Mammary epithelial cell (primary cell): ENCODE measurements around the gene TNNI2.

Experiments
- EZH2 ChIP-seq: IDR thresholded peaks from 2 replicates; pipeline ENCODE4 v1.6.1; 2012; ENCODE audit warnings: low read length, inconsistent platforms, borderline replicate concordance
- TF ChIP-seq, protein P1 (sequence below), 2 donors: IDR thresholded peaks in 1 of 2; conservative IDR thresholded peaks in 1 of 2; 2 replicates each; pipeline ENCODE4 v1.5.1; 2011 to 2012; ENCODE audit warnings: inconsistent platforms in 2 of 2, low read length in 2 of 2, mild to moderate bottlenecking in 2 of 2, control low read depth in 1 of 2, low read depth in 1 of 2; ENCODE audit not compliant: insufficient read depth in 1 of 2; ENCODE audit errors: extremely low read depth in 1 of 2

DNA sequence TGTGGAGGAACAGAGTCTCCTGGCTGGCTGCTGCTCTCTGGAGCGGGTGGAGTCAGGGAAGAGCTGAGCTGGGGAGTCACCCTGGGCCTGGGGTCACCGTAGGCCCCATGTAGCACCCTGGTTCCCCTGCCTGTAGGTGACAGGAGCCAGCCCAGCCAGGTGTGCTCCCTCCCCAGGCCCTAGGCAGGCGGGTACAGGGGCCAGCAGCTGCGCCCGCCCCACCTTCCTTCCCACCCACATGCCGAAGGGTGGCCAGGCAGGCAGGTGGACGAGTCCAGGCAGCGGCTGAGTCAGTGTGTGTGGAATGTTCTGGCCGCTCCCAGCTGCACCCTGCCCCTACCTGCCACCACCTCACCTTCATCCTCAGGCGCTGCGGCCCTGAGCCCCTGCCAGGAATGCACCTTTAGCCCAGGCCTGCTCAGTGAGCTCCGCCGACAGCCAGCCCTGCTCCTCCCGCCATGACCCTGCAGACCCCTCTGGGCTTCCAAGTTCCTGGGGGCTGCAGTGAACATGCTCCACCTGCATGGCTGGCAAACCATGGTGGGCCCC lies 4.6 kb upstream of the TNNI2 start:
- TF ChIP-seq EZH2, result no peak
- TF ChIP-seq, protein P1, sequence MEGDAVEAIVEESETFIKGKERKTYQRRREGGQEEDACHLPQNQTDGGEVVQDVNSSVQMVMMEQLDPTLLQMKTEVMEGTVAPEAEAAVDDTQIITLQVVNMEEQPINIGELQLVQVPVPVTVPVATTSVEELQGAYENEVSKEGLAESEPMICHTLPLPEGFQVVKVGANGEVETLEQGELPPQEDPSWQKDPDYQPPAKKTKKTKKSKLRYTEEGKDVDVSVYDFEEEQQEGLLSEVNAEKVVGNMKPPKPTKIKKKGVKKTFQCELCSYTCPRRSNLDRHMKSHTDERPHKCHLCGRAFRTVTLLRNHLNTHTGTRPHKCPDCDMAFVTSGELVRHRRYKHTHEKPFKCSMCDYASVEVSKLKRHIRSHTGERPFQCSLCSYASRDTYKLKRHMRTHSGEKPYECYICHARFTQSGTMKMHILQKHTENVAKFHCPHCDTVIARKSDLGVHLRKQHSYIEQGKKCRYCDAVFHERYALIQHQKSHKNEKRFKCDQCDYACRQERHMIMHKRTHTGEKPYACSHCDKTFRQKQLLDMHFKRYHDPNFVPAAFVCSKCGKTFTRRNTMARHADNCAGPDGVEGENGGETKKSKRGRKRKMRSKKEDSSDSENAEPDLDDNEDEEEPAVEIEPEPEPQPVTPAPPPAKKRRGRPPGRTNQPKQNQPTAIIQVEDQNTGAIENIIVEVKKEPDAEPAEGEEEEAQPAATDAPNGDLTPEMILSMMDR (conservative IDR thresholded peaks at IDR 0.05 in 1 of 2, IDR thresholded peaks at IDR 0.05 in 1 of 2; ENCODE audit: extremely low read depth in 1 of 2, insufficient read depth in 1 of 2, low read depth in 1 of 2, low read length in 2 of 2), result no peak
